ENCODE results near the gene ATL3.

- TF ChIP-seq, protein P1, sequence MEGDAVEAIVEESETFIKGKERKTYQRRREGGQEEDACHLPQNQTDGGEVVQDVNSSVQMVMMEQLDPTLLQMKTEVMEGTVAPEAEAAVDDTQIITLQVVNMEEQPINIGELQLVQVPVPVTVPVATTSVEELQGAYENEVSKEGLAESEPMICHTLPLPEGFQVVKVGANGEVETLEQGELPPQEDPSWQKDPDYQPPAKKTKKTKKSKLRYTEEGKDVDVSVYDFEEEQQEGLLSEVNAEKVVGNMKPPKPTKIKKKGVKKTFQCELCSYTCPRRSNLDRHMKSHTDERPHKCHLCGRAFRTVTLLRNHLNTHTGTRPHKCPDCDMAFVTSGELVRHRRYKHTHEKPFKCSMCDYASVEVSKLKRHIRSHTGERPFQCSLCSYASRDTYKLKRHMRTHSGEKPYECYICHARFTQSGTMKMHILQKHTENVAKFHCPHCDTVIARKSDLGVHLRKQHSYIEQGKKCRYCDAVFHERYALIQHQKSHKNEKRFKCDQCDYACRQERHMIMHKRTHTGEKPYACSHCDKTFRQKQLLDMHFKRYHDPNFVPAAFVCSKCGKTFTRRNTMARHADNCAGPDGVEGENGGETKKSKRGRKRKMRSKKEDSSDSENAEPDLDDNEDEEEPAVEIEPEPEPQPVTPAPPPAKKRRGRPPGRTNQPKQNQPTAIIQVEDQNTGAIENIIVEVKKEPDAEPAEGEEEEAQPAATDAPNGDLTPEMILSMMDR (conservative IDR thresholded peaks at IDR 0.05; ENCODE audit: low read depth, low read length), result no peak
- no peak for TF ChIP-seq EZH2 (IDR thresholded peaks at IDR 0.05; ENCODE audit: borderline replicate concordance, low read depth, low read length, poor library complexity, severe bottlenecking)
These were observed 28.0 kb downstream of the ATL3 start for GRCh38 chr11:63643205-63643604.
